Fibroblast of lung (primary cell): Measurements from ENCODE around the gene ZSCAN30. TPM values are rescaled to one million over a fixed set of nuclear protein-coding genes. Genes with fewer than 3 reads are reported as not detected.
"Not testable (repeated sequence)": the region's sequence is repeated elsewhere in the genome, so short reads cannot be mapped to it uniquely, and the experiment has no call there.

ENCODE experiments used
- DNase-seq, 2 donors: peaks; one replicate each; pipeline versions ENCODE4 v3.0.0 to v3.0.0-alpha.2; 2010; ENCODE audit warnings: low read depth in 2 of 2
- H2AFZ ChIP-seq: 2 replicates; pipeline ENCODE4 v1.5.1; 2012; ENCODE audit warnings: low read length, control low read depth, inconsistent platforms
- H3K27ac ChIP-seq: 2 replicates; pipeline ENCODE4 v1.5.1; 2011; ENCODE audit warnings: low read length, control low read depth; ENCODE audit not compliant: insufficient read depth
- H3K27me3 ChIP-seq: 2 replicates; pipeline ENCODE4 v1.5.1; 2011; ENCODE audit warnings: mild to moderate bottlenecking, low read length; ENCODE audit not compliant: control insufficient read depth, insufficient read depth
- H3K36me3 ChIP-seq: 2 replicates; pipeline ENCODE4 v1.5.1; 2011; ENCODE audit warnings: low read length; ENCODE audit not compliant: control insufficient read depth, insufficient read depth
- H3K4me1 ChIP-seq: 2 replicates; pipeline ENCODE4 v1.5.1; 2011; ENCODE audit warnings: low read length; ENCODE audit not compliant: control insufficient read depth, insufficient read depth; ENCODE audit errors: extremely low read depth
- H3K4me2 ChIP-seq: 2 replicates; pipeline ENCODE4 v1.5.1; 2011; ENCODE audit warnings: low read length, control low read depth; ENCODE audit not compliant: insufficient read depth; ENCODE audit errors: extremely low read depth
- H3K4me3 ChIP-seq, 4 experiments: fragments of 200-600 bp in 1 of 4; sonication (generic) in 1 of 4; replicated peaks in 1 of 4; 2 replicates each; pipeline ENCODE4 v1.5.1; 2011 to 2016; ENCODE audit warnings: low read length in 4 of 4, low read depth in 3 of 4, mild to moderate bottlenecking in 3 of 4, control low read depth in 2 of 4, inconsistent platforms in 1 of 4, mixed read lengths in 1 of 4; ENCODE audit not compliant: insufficient read depth in 1 of 4; ENCODE audit errors: control extremely low read depth in 1 of 4
- H3K79me2 ChIP-seq: 2 replicates; pipeline ENCODE4 v1.5.1; 2012; ENCODE audit warnings: mild to moderate bottlenecking, low read length, inconsistent platforms; ENCODE audit not compliant: control insufficient read depth, insufficient read depth
- H3K9ac ChIP-seq: 2 replicates; pipeline ENCODE4 v1.5.1; 2011; ENCODE audit warnings: mild to moderate bottlenecking, low read length, control low read depth; ENCODE audit not compliant: insufficient read depth
- H3K9me3 ChIP-seq: 2 replicates; pipeline ENCODE4 v1.5.1; 2012; ENCODE audit warnings: low read depth, low read length; ENCODE audit not compliant: control insufficient read depth, insufficient read depth
- H4K20me1 ChIP-seq: 2 replicates; pipeline ENCODE4 v1.5.1; 2011; ENCODE audit warnings: low read length; ENCODE audit not compliant: control insufficient read depth, insufficient read depth; ENCODE audit errors: extremely low read depth
- CTCF ChIP-seq, 2 donors: IDR thresholded peaks in 1 of 2; conservative IDR thresholded peaks in 1 of 2; 1 replicate in 1 of 2; 2 replicates in 1 of 2; pipeline ENCODE4 v1.5.1; 2011 to 2012; ENCODE audit warnings: low read length in 2 of 2, control low read depth in 1 of 2, inconsistent platforms in 1 of 2, low read depth in 1 of 2, mild to moderate bottlenecking in 1 of 2
- EZH2 ChIP-seq: IDR thresholded peaks from 2 replicates; pipeline ENCODE4 v1.5.1; 2012; ENCODE audit warnings: low read length, control low read depth, mild to moderate bottlenecking; ENCODE audit errors: missing control alignments
- polyA plus RNA-seq, 2 donors: library from polyadenylated mRNA; depleted of rRNA in 1 of 2; stranded (reverse) in 1 of 2; unstranded in 1 of 2; fragments of >200 nt; gene quantifications; 2 replicates each; pipeline ENCODE4 v1.2.1, GENCODE V29; 2011 to 2012; ENCODE audit warnings: missing spikeins in 1 of 2
- total RNA-seq: library from RNA; depleted of rRNA; stranded (reverse); fragments of >200 nt; gene quantifications from 2 replicates; pipeline ENCODE4 v1.2.1, GENCODE V29; 2014

Gene ZSCAN30
- total and polyA plus RNA-seq, 2 donors (not counting 1 experiment from before 2014, with no cell fraction given) = 12.9 to 29.2 TPM

- no peaks in the 10 kb centered on the region for H3K9me3 ChIP-seq
- no peak for TF ChIP-seq CTCF (conservative IDR thresholded peaks at IDR 0.05 in 1 of 2, IDR thresholded peaks at IDR 0.05 in 1 of 2; ENCODE audit: low read depth in 1 of 2, low read length in 2 of 2)
- no peak for TF ChIP-seq EZH2
- H3K4me3 ChIP-seq = no peak overlapping the region
- H3K4me2 ChIP-seq = no peak overlapping the region
- no peaks in the 10 kb centered on the region for H3K79me2 ChIP-seq
- H3K9ac ChIP-seq = no peak overlapping the region
- no peaks in the 10 kb centered on the region for H3K27me3 ChIP-seq
- no peaks in the 10 kb centered on the region for H3K4me1 ChIP-seq
- H3K27ac ChIP-seq = no peak overlapping the region
- no peaks in the 10 kb centered on the region for H3K36me3 ChIP-seq
- DNase-seq = no peak
- H4K20me1 ChIP-seq = no peaks in the 10 kb centered on the region
- H2AFZ ChIP-seq = no peak overlapping the region
These were observed 75.0 kb downstream of the ZSCAN30 start for GRCh38 chr18:35215026-35215425.

GRCh38 chr18:35205746-35206458 lies 84.1 kb downstream of the ZSCAN30 start:
- DNase-seq, H3K4me2 ChIP-seq, H3K27me3 ChIP-seq, H3K4me3 ChIP-seq, H3K9me3 ChIP-seq, H3K9ac ChIP-seq, H3K27ac ChIP-seq, H3K36me3 ChIP-seq, H2AFZ ChIP-seq, H4K20me1 ChIP-seq, H3K4me1 ChIP-seq, H3K79me2 ChIP-seq: not testable (repeated sequence)

- DNase-seq = no peak
- no peaks in the 10 kb centered on the region for H4K20me1 ChIP-seq
- no peaks in the 10 kb centered on the region for H3K27me3 ChIP-seq
- H3K4me2 ChIP-seq = no peak overlapping the region
- no peaks in the 10 kb centered on the region for H3K79me2 ChIP-seq
- no peak overlapping the region for H3K27ac ChIP-seq
- no peak for TF ChIP-seq CTCF (conservative IDR thresholded peaks at IDR 0.05 in 1 of 2, IDR thresholded peaks at IDR 0.05 in 1 of 2; ENCODE audit: low read depth in 1 of 2, low read length in 2 of 2)
- TF ChIP-seq EZH2 = no peak
- H3K36me3 ChIP-seq = no peaks in the 10 kb centered on the region
- H2AFZ ChIP-seq = no peak overlapping the region
- no peaks in the 10 kb centered on the region for H3K9me3 ChIP-seq
- H3K4me3 ChIP-seq = no peak overlapping the region
- H3K4me1 ChIP-seq = no peaks in the 10 kb centered on the region
- no peak overlapping the region for H3K9ac ChIP-seq
These were observed 84.8 kb downstream of the ZSCAN30 start for GRCh38 chr18:35205199-35205712.
